B cell (primary cell): ENCODE measurements around the gene SH3BP2. TPM values are rescaled to one million over a fixed set of nuclear protein-coding genes. Genes with fewer than 3 reads are reported as not detected.

Experiments
- ATAC-seq: fragments of 200-7000 bp; cut with Tn5 transposase; one replicate; pipeline ENCODE4 v1.10.0; 2021; ENCODE audit warnings: low read depth, mild to moderate bottlenecking, moderate number of reproducible peaks, moderate library complexity
- CTCF ChIA-PET: fragments of 350-600 bp; sonication (Branson Sonifier 250); formaldehyde crosslinking; loops from one replicate; lab custom pipeline; 2021; ENCODE audit warnings: antibody characterized with exemption, inconsistent platforms; lab: Charles Lee
- POLR2A ChIA-PET: fragments of 350-600 bp; sonication (Branson Sonifier 250); formaldehyde crosslinking; loops from one replicate; lab custom pipeline; 2021; ENCODE audit warnings: antibody characterized with exemption; lab: Charles Lee
- DNase-seq: peaks from one replicate; pipeline ENCODE4 v3.0.0; 2013
- H2AFZ ChIP-seq: 2 replicates; pipeline ENCODE4 v1.6.1; 2012; ENCODE audit warnings: mild to moderate bottlenecking, low read depth, low read length; ENCODE audit not compliant: insufficient read depth, poor library complexity, severe bottlenecking
- H3K27ac ChIP-seq, 2 donors: 1 replicate in 1 of 2; 2 replicates in 1 of 2; pipeline ENCODE4 v1.5.1; 2012 to 2013; ENCODE audit warnings: low read length in 2 of 2, mild to moderate bottlenecking in 2 of 2, moderate library complexity in 1 of 2
- H3K27me3 ChIP-seq, 4 experiments: fragments of 200-600 bp in 1 of 4; sonication (generic) in 1 of 4; replicated peaks in 1 of 4; 1 replicate in 2 of 4; 2 replicates in 2 of 4; pipeline versions ENCODE4 v1.6.1 to v1.7.0; 2013 to 2016; ENCODE audit warnings: low read length in 3 of 4, mild to moderate bottlenecking in 2 of 4, mixed read lengths in 1 of 4, moderate library complexity in 1 of 4; ENCODE audit not compliant: insufficient read depth in 4 of 4, control insufficient read depth in 3 of 4; ENCODE audit errors: control extremely low read depth in 1 of 4
- H3K36me3 ChIP-seq, 2 experiments: replicated peaks in 1 of 2; 1 replicate in 1 of 2; 2 replicates in 1 of 2; pipeline versions ENCODE4 v1.6.1 to v1.7.1; 2013; ENCODE audit warnings: low read length in 1 of 2; ENCODE audit not compliant: insufficient read depth in 2 of 2, control insufficient read depth in 1 of 2; ENCODE audit errors: control extremely low read depth in 1 of 2, extremely low read depth in 1 of 2
- H3K4me1 ChIP-seq, 2 donors: fragments of 200-600 bp in 1 of 2; sonication (generic) in 1 of 2; 1 replicate in 1 of 2; 2 replicates in 1 of 2; pipeline versions ENCODE4 v1.5.1 to v1.6.1; 2013 to 2017; ENCODE audit warnings: low read length in 2 of 2; ENCODE audit not compliant: control insufficient read depth in 2 of 2, insufficient read depth in 2 of 2
- H3K4me2 ChIP-seq: replicated peaks from 2 replicates; pipeline ENCODE3; 2012; ENCODE audit warnings: mild to moderate bottlenecking, low read depth, low read length; ENCODE audit not compliant: poor library complexity, severe bottlenecking
- H3K4me3 ChIP-seq, 5 experiments: fragments of 200-600 bp in 1 of 5; sonication (generic) in 1 of 5; 1 replicate in 3 of 5; 2 replicates in 2 of 5; pipeline versions ENCODE4 v1.5.1 to v1.7.0; 2011 to 2016; ENCODE audit warnings: low read length in 4 of 5, mild to moderate bottlenecking in 4 of 5, low read depth in 2 of 5, control low read depth in 1 of 5, moderate library complexity in 1 of 5; ENCODE audit not compliant: insufficient read depth in 1 of 5; ENCODE audit errors: control extremely low read depth in 1 of 5, extremely low read depth in 1 of 5
- H3K79me2 ChIP-seq: fragments of 200-600 bp; sonication (generic); one replicate; pipeline ENCODE4 v1.6.0; 2016; ENCODE audit warnings: low read length; ENCODE audit not compliant: control insufficient read depth, insufficient read depth
- H3K9ac ChIP-seq: fragments of 200-600 bp; sonication (generic); 2 replicates; pipeline ENCODE4 v1.6.1; 2017; ENCODE audit warnings: mild to moderate bottlenecking, low read length, moderate library complexity
- H3K9me3 ChIP-seq, 3 donors: one replicate each; pipeline versions ENCODE4 v1.6.1 to v1.7.1; 2013; ENCODE audit warnings: low read length in 2 of 3; ENCODE audit not compliant: control insufficient read depth in 2 of 3, insufficient read depth in 1 of 3; ENCODE audit errors: control extremely low read depth in 1 of 3
- H4K20me1 ChIP-seq: 2 replicates; pipeline ENCODE4 v1.6.0; 2012; ENCODE audit warnings: mild to moderate bottlenecking, low read length; ENCODE audit not compliant: insufficient read depth, control insufficient read depth, poor library complexity, severe bottlenecking
- H3K27ac Mint-ChIP-seq: one replicate; pipeline ENCODE4 v1.8.0; 2021; ENCODE audit warnings: mixed read lengths
- H3K27me3 Mint-ChIP-seq: one replicate; pipeline ENCODE4 v1.8.0; 2021; ENCODE audit warnings: mixed read lengths
- H3K4me1 Mint-ChIP-seq: one replicate; pipeline ENCODE4 v1.8.0; 2021; ENCODE audit warnings: mixed read lengths
- H3K4me3 Mint-ChIP-seq: one replicate; pipeline ENCODE4 v1.8.0; 2021; ENCODE audit warnings: mixed read lengths
- H3K9me3 Mint-ChIP-seq: one replicate; pipeline ENCODE4 v1.8.0; 2022; ENCODE audit warnings: mixed read lengths; ENCODE audit not compliant: insufficient read depth
- CTCF ChIP-seq: fragments of 200-600 bp; IDR thresholded peaks from one replicate; pipeline ENCODE4 v1.8.0; 2022; ENCODE audit warnings: antibody characterized with exemption, mild to moderate bottlenecking
- EZH2 ChIP-seq: IDR thresholded peaks from 2 replicates; pipeline ENCODE4 v1.6.1; 2012; ENCODE audit warnings: borderline replicate concordance, low read depth, mild to moderate bottlenecking, moderate library complexity, low read length; ENCODE audit not compliant: insufficient read depth, poor library complexity, severe bottlenecking
- WGBS: methylation state at CpG from one replicate; pipeline ENCODE4 v1.1.5; 2013; ENCODE audit warnings: missing lambda C conversion rate; ENCODE audit not compliant: insufficient coverage; 5-methylcytosine and 5-hydroxymethylcytosine counted together
- intact Hi-C: fragments of 100-400 bp; cut with micrococcal nuclease; formaldehyde crosslinking; loops from one replicate; pipeline ENCODE4 v1.10.0; 2022
- polyA plus RNA-seq: library from polyadenylated mRNA; depleted of rRNA; stranded (reverse); fragments of >200 nt; gene quantifications from 2 replicates; pipeline ENCODE4 v1.2.3, GENCODE V29; 2012
- total RNA-seq, 2 donors: library from RNA; stranded (reverse); fragments of 120-200 nt in 1 of 2; gene quantifications; 1 replicate in 1 of 2; 2 replicates in 1 of 2; pipeline versions ENCODE4 v1.2.3 to v1.2.4, GENCODE V29; 2013 to 2022

SH3BP2 gene
- total and polyA plus RNA-seq, 2 donors (not counting 1 experiment from before 2014, with no cell fraction given): 30.8 to 219 TPM

- Mint-ChIP-seq H3K9me3 (no peaks in the 10 kb centered on the region), H3K27me3 (no peaks in the 10 kb centered on the region), H3K4me3 (no peak overlapping the region), H3K4me1 (peaks cover 7% of the 10 kb centered on the region), H3K27ac (no peak overlapping the region)
- peaks cover 5 to 88% of the 10 kb centered on the region in 2 experiments for H3K36me3 ChIP-seq
- no peak overlapping the region for H2AFZ ChIP-seq
- DNase-seq (no peak), ATAC-seq (no peak)
- no peak overlapping the region for H3K4me2 ChIP-seq
- H3K27me3 ChIP-seq: no peaks in the 10 kb centered on the region
- no peaks in the 10 kb centered on the region for H3K9me3 ChIP-seq
- POLR2A ChIA-PET: no interaction called here
- H3K4me3 ChIP-seq: no peak overlapping the region
- intact Hi-C loops: no loop called here
- peaks cover 7 to 8% of the 10 kb centered on the region in 2 donors for H3K4me1 ChIP-seq
- H4K20me1 ChIP-seq: peaks cover 85% of the 10 kb centered on the region
- CTCF ChIA-PET: no interaction called here
- TF ChIP-seq CTCF: no peak
- TF ChIP-seq EZH2: no peak
- no peak overlapping the region for H3K27ac ChIP-seq
- no peak overlapping the region for H3K9ac ChIP-seq
- H3K79me2 ChIP-seq: peaks cover 19% of the 10 kb centered on the region
- 91% methylated on average over 22 of the region's 31 CpGs for whole genome bisulfite sequencing
Measured at GRCh38 chr4:2827071-2827873, 34.4 kb downstream of the SH3BP2 start.
